D341Med (cell line): Measurements from ENCODE around the gene ZNF892.
"Not testable (repeated sequence)": the region's sequence is repeated elsewhere in the genome, so short reads cannot be mapped to it uniquely, and the experiment has no call there.

Source experiments
- DNase-seq: peaks from one replicate; pipeline ENCODE4 v3.0.0; 2012; ENCODE audit warnings: low spot score

Gene ZNF892

GRCh38 chr2:95231723-95232122 is 24.4 kb downstream of the ZNF892 start:
- DNase-seq = peak; percentile 67

DNA sequence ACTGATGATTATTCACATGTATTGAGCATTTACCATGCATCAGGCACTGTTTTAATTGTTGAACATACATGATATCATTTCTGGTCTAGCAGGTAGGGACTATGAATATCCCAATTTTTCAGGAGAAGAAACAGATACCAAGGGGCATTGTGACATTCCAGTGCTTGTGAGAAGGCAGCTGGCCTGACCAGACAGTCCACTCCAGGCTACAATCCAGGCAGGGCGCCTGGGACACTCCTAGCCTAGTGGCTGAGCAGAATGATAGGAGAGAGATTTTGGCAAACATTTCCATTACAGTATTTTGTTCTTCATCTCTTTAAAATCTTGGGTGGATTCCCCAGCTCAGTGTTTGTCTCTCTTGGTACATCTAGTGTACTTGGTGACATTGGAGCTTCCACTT is 24.9 kb downstream of the ZNF892 start:
- no peak for DNase-seq

GRCh38 chr2:95234286-95234785 is 27.0 kb downstream of the ZNF892 start:
- DNase-seq = no peak

DNA sequence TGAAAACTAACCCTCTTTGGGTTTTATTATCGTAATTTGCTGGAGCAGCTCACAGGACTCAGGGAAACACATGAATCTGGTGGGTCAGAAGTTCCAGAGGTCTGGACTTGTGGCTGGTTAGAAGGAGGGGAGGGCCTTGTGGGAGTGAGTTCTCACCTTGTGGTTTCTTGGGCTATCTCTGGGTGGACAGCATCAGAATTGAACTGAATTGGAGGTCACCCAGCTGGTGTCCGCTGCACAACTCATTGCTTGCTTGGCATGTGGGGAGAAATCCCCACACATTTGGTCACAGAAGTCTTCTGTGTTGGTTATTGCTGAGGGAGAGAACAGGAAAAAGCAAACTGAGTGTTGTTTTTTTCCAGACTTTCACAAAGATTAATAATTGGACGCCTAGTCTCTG is 27.5 kb downstream of the ZNF892 start:
- DNase-seq = no peak

DNA sequence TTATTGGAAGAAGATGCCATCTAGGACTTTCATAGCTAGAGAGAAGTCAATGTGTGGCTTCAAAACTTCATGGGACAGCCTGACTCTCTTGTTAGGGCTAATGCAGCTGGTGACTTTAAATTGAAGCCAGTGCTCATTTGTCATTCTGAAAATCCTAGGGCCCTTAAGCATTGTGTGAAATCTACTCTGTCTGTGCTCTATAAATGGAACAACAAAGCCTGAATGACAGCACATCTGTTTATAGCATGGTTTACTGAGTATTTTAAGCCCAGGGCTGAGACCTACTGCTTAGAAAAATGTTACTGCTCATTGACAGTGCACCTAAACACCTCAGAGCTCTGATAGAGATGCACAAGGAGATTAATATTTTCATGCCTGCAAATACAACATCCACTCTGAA is 30.8 kb downstream of the ZNF892 start:
- DNase-seq = no peak

GRCh38 chr2:95240091-95240490 is 32.8 kb downstream of the ZNF892 start:
- DNase-seq = no peak

GRCh38 chr2:95240556-95240955 is 33.2 kb downstream of the ZNF892 start:
- no peak for DNase-seq

DNA sequence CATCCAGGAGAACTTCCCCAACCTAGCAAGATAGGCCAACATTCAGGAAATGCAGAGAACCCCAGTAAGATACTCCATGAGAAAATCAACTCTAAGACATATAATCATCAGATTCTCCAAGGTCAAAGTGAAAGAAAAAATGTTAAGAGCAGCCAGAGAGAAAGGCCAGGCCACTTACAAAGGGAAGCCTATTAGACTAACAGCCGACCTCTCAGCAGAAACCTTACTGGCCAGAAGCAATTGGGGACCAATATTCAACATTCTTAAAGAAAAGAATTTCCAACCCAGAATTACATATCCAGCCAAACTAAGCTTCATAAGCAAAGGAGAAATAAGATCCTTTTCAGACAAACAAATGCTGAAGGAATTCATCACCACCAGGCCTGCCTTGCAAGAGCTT is 34.8 kb downstream of the ZNF892 start:
- DNase-seq = not testable (repeated sequence)
